A673 (cell line): ENCODE results near the gene KCNN1. TPM values are rescaled to one million over a fixed set of nuclear protein-coding genes. Genes with fewer than 3 reads are reported as not detected.

ENCODE experiments used
- BruUV-seq: library from RNA; stranded (reverse); fragments of 400-500 nt; replicated peaks from 2 replicates; lab custom pipeline; 2021; lab: Mats Ljungman, UMichigan
- CTCF ChIA-PET: fragments of 300-600 bp; sonication (Branson Sonifier 250); formaldehyde crosslinking; loops from one replicate; lab custom pipeline; 2022; ENCODE audit warnings: antibody characterized with exemption; lab: Charles Lee
- POLR2A ChIA-PET: fragments of 300-600 bp; sonication (Branson Sonifier 250); formaldehyde crosslinking; loops from one replicate; lab custom pipeline; 2022; ENCODE audit warnings: antibody characterized with exemption; ENCODE audit not compliant: low non-redundant PET; lab: Charles Lee
- DNase-seq: peaks from one replicate; pipeline ENCODE4 v3.0.0-alpha.2; 2015; ENCODE audit warnings: low spot score
- H3K27ac ChIP-seq: fragments of 200-600 bp; sonication (generic); 2 replicates; pipeline ENCODE4 v1.5.1; 2016; ENCODE audit warnings: mixed run types, low read depth, mild to moderate bottlenecking, mixed read lengths, antibody characterized with exemption, low read length; ENCODE audit not compliant: poor library complexity, severe bottlenecking
- H3K27me3 ChIP-seq: fragments of 200-600 bp; sonication (generic); replicated peaks from 2 replicates; pipeline ENCODE4 v1.6.1; 2017; ENCODE audit warnings: mixed run types, low read depth, mild to moderate bottlenecking, mixed read lengths, antibody characterized with exemption, low read length; ENCODE audit not compliant: insufficient read depth, poor library complexity
- H3K36me3 ChIP-seq: fragments of 200-600 bp; sonication (generic); 2 replicates; pipeline ENCODE4 v1.6.1; 2016; ENCODE audit warnings: mixed run types, mild to moderate bottlenecking, mixed read lengths, antibody characterized with exemption, low read length; ENCODE audit not compliant: insufficient read depth, poor library complexity, severe bottlenecking
- H3K4me1 ChIP-seq: fragments of 200-600 bp; sonication (generic); 2 replicates; pipeline ENCODE4 v1.6.1; 2017; ENCODE audit warnings: mixed run types, mild to moderate bottlenecking, mixed read lengths, antibody characterized with exemption, low read length; ENCODE audit not compliant: insufficient read depth, poor library complexity, severe bottlenecking
- H3K4me3 ChIP-seq: fragments of 200-600 bp; sonication (generic); 2 replicates; pipeline ENCODE4 v1.5.1; 2016; ENCODE audit warnings: low read depth, mixed run types, mild to moderate bottlenecking, mixed read lengths, low read length; ENCODE audit not compliant: poor library complexity, severe bottlenecking
- H3K9me3 ChIP-seq: fragments of 200-600 bp; sonication (generic); 2 replicates; pipeline ENCODE4 v1.6.1; 2016; ENCODE audit warnings: mixed run types, low read depth, mild to moderate bottlenecking, mixed read lengths, antibody characterized with exemption, low read length; ENCODE audit not compliant: poor library complexity, severe bottlenecking
- CTCF ChIP-seq: fragments of 300-800, 200-600 bp; sonication (generic); conservative IDR thresholded peaks from 2 replicates; pipeline ENCODE4 v1.5.1; 2017; ENCODE audit warnings: low read depth, mild to moderate bottlenecking, antibody characterized with exemption, low read length, moderate library complexity, mixed read lengths
- EZH2 ChIP-seq: fragments of 200-600 bp; sonication (generic); IDR thresholded peaks from 2 replicates; pipeline ENCODE4 v1.6.1; 2017; ENCODE audit warnings: borderline replicate concordance, low read depth, mild to moderate bottlenecking, mixed read lengths, antibody characterized with exemption, low read length; ENCODE audit not compliant: poor library complexity, severe bottlenecking
- intact Hi-C: fragments of 100-400 bp; cut with micrococcal nuclease; formaldehyde crosslinking; loops from one replicate; pipeline ENCODE4 v1.10.0; 2022; ENCODE audit not compliant: unreplicated experiment
- total RNA-seq: library from RNA; stranded (reverse); gene quantifications from 2 replicates; pipeline ENCODE4 v1.2.3, GENCODE V29; 2021

The KCNN1 gene
- total RNA-seq, 1 experiment from 2014 or later = 81.2 TPM

- H3K9me3 ChIP-seq = no peaks in the 10 kb centered on the region
- no peaks in the 10 kb centered on the region for H3K27me3 ChIP-seq
- intact Hi-C loops = no loop called here
- peak overlapping the region; percentile 42 for H3K27ac ChIP-seq
- H3K36me3 ChIP-seq = no peaks in the 10 kb centered on the region
- BruUV-seq = no TSS peak
- ChIA-PET CTCF (no interaction called here), POLR2A (no interaction called here)
- TF ChIP-seq EZH2 = no peak
- TF ChIP-seq CTCF = no peak
- H3K4me1 ChIP-seq = peaks cover 40% of the 10 kb centered on the region
- peak overlapping the region; percentile 32 for H3K4me3 ChIP-seq
- DNase-seq = no peak
Observed at GRCh38 chr19:17942181-17942580, 24.7 kb upstream of the KCNN1 start.

GRCh38 chr19:17942582-17943273 is 24.2 kb upstream of the KCNN1 start:
- H3K36me3 ChIP-seq = no peaks in the 10 kb centered on the region
- H3K27ac ChIP-seq = peak overlapping the region; percentile 42
- peaks cover 44% of the 10 kb centered on the region for H3K4me1 ChIP-seq
- no peaks in the 10 kb centered on the region for H3K27me3 ChIP-seq
- BruUV-seq = TSS peak; percentile 87
- TF ChIP-seq CTCF (0 out of 2 replicates have a peak, but pooled peaks have one; percentile 11), EZH2 (no peak)
- intact Hi-C loops = no loop called here
- ChIA-PET CTCF (interaction anchor here (0.8 kb wide), 1 partner anchor 10 kb away, joined by 3 read pairs; the partner anchor contains the start of gene CCDC124), POLR2A (no interaction called here)
- H3K9me3 ChIP-seq = no peaks in the 10 kb centered on the region
- no peak for DNase-seq
- peak overlapping the region; percentile 32 for H3K4me3 ChIP-seq

- H3K4me3 ChIP-seq = peak overlapping the region; percentile 37
- H3K27ac ChIP-seq = peak overlapping the region; percentile 77
- POLR2A ChIA-PET = interaction anchor here (0.6 kb wide), 1 partner anchor 421 kb away, joined by 5 read pairs; no protein-coding TSS in a partner anchor
- no peaks in the 10 kb centered on the region for H3K9me3 ChIP-seq
- H3K27me3 ChIP-seq = no peaks in the 10 kb centered on the region
- peaks cover 46% of the 10 kb centered on the region for H3K4me1 ChIP-seq
- TF ChIP-seq CTCF (no peak), EZH2 (no peak)
- intact Hi-C loops = loop anchor here (2.0 kb wide), 1 partner anchor 111 kb away; no protein-coding TSS in a partner anchor
- DNase-seq = peak; percentile 72
- no peaks in the 10 kb centered on the region for H3K36me3 ChIP-seq
- BruUV-seq = TSS peak; percentile 97
- CTCF ChIA-PET = interaction anchor here (0.6 to 0.8 kb wide), 2 partner anchors 11 to 301 kb away, joined by 3 to 8 read pairs; partner anchors contain the start of gene CCDC124
Observed at GRCh38 chr19:17943274-17944221, 23.4 kb upstream of the KCNN1 start.
